Activated CD8-positive, alpha-beta memory T cell treated with anti-CD3 and anti-CD28 coated beads, Interleukin-2, amount 50 U/mL, for 24 hours (primary cell): ENCODE data around the gene FSIP1.

Experiments
- DNase-seq: peaks from one replicate; pipeline ENCODE4 v3.0.0-alpha.2; 2020; ENCODE audit errors: extremely low read depth

FSIP1 gene

GRCh38 chr15:39582286-39582976 is 200.2 kb downstream of the FSIP1 start:
- DNase-seq, result no peak

DNA sequence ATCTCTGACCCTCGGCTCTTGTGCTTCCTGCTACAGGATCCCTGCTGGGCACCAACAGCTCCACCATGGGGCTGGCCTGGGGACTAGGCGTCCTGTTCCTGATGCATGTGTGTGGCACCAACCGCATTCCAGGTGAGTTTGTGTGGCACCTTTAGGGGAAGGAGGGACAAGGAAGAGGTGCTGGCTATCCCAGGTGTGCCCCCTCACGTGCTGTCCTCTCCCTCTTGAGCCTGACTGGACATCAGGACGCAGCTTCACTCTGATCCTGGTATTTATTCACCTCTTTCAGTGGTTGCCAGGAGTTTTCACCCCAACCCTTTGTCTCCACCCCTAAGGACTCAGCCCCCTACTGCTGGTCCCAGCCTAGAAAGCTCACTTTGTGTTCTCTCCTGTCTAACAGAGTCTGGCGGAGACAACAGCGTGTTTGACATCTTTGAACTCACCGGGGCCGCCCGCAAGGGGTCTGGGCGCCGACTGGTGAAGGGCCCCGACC is 200.8 kb downstream of the FSIP1 start:
- DNase-seq, result no peak

GRCh38 chr15:39581242-39581792 is 201.3 kb downstream of the FSIP1 start:
- no peak for DNase-seq

DNA sequence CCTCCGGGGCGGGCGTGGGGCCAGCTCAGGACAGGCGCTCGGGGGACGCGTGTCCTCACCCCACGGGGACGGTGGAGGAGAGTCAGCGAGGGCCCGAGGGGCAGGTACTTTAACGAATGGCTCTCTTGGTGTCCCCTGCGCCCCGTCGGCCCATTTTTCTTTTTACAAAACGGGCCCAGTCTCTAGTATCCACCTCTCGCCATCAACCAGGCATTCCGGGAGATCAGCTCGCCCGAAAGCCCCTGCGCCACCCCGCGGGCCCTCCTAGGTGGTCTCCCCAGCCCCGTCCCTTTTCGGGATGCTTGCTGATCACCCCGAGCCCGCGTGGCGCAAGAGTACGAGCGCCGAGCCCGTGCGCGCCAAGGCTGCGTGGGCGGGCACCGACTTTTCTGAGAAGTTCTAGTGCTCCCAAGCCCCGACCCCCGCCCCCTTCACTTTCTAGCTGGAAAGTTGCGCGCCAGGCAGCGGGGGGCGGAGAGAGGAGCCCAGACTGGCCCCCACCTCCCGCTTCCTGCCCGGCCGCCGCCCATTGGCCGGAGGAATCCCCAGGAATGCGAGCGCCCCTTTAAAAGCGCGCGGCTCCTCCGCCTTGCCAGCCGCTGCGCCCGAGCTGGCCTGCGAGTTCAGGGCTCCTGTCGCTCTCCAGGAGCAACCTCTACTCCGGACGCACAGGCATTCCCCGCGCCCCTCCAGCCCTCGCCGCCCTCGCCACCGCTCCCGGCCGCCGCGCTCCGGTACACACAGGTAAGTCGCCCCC is 202.0 kb downstream of the FSIP1 start, which contains the start of gene THBS1:
Gene THBS1 (plus strand): TSS at position 595 of the 757 bp plus-strand sequence. CDS start 779 bp downstream, outside the sequence.
- DNase-seq, result no peak

DNA sequence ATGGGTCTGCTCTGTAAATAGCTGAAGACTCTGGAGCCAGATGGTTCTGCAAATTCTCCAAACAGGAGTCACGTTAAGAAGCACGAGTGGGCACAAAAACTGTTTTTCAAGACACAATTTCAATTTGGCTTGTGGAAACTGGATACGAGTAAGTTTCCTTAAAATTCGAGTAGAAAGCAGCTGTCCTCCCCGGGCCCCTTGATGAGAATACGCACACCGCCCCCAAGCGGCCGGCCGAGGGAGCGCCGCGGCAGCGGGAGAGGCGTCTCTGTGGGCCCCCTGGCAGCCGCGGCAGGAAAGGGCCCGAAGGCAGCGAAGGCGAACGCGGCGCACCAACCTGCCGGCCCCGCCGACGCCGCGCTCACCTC is 202.5 kb downstream of the FSIP1 start:
- peak; percentile 66 for DNase-seq

- DNase-seq, result no peak
Observed at GRCh38 chr15:39579487-39580116, 203.0 kb downstream of the FSIP1 start.

GRCh38 chr15:39578851-39579486 is 203.7 kb downstream of the FSIP1 start:
- DNase-seq, result no peak

- no peak for DNase-seq
Observed at GRCh38 chr15:39575180-39575579, 207.5 kb downstream of the FSIP1 start.

DNA sequence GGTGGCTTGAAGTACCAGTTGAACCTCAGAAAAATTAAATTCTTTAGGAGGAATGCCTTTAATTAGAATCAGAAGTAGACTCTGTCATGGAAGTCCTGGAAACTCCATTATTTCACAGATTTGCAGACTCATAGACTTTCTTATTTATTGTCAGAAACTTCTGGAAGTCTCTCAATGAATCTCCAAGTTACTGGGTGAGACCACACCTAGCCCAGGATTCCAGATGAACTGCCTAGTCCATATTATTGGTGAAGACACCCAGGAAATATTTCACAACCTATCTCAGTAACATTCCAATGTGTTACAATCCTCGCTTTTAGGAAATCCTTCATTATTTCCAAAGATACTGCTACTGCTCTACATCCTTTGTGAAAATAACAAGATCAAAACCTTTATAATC is 208.2 kb downstream of the FSIP1 start:
- no peak for DNase-seq

GRCh38 chr15:39573844-39574243 is 208.8 kb downstream of the FSIP1 start:
- no peak for DNase-seq

- no peak for DNase-seq
Observed at GRCh38 chr15:39573287-39573686, 209.4 kb downstream of the FSIP1 start.

- DNase-seq, result no peak
Observed at GRCh38 chr15:39565851-39566250, 216.8 kb downstream of the FSIP1 start.

- no peak for DNase-seq
Observed at GRCh38 chr15:39564972-39565665, 217.5 kb downstream of the FSIP1 start.

GRCh38 chr15:39558421-39558820 is 224.2 kb downstream of the FSIP1 start:
- no peak for DNase-seq

GRCh38 chr15:39556461-39556860 is 226.2 kb downstream of the FSIP1 start:
- no peak for DNase-seq

GRCh38 chr15:39555885-39556284 is 226.8 kb downstream of the FSIP1 start:
- DNase-seq, result no peak

DNA sequence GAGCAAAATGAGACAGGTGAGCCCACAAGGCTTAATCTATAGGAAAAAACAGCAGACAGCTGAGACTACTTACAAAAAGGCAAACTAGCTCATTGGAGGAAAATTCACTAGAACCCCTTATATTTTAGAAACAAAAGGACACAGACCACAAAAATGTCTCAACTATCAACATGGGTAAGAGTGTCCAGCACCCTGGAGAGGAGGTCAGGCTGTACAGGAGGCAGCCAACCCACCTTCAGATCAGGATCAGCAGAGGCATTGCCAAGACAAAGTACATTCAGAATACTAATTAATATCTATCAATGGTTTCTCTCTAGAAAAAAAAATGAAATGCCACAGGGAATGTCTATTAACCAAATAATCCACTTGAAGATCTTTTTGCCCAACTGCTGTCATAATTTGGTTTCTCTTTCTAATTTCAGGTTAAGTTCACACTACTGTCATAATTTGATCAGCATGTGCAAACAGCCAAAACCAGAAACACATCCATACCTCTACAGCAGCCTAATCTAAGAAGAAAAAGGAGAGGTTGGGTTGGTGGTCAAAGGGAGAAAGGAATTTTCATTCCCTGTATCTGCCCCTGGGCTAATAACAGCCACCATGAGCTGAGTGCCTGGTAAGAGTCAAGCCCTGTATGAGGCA is 227.8 kb downstream of the FSIP1 start:
- DNase-seq, result no peak

DNA sequence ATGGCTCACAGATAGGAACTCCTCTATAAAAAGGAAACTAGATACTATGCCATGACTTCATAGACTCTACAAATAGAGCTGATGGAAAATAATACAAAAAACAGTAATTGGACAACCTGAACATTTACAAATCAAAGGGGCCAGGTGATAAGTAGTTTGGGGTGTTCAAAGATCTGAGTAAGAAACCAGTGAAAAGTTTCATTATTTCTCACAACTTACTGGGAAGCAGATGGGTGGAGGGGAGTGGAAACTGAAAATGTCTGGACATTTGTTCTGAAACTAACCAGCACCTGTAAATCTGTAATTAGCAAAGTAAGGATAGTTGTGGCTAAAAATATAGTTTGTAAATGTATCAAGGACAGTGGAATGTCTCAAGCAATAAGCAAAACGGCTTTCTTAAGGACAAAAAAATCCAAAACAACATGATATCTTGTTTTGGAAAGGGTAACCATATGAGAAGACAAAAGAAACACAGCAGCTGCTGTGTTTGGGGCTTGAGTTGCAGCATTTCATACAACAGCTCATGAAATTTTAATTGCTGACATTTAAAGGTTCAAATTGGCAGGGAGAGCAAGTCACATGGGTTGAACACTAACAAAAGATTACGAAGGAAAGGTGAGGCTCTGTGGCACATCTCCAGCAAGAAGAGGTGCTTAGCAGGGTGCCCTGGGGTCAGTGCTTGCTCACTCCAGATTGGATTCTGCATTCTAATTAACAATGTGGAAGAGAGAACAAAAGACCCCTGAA is 228.5 kb downstream of the FSIP1 start:
- no peak for DNase-seq

- no peak for DNase-seq
Observed at GRCh38 chr15:39552556-39552955, 230.1 kb downstream of the FSIP1 start.

DNA sequence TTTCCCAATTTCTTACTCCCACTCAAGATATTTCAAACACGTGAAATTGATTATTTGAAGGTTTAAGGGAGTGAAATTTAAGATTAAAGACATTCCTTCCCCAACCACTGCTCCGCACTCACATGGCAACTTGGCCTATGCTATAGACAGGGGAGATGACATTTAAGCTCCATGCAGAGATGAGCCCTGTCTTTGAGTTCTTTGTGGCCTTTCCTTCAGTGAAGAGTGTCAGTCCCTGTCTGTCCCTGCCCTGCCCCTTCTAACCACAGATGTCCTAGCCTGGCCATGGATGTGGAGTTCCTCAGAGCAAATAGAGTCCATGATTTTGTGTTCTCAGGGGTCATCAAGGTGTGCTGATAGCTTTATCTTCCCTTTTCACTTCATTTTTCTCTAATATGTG is 231.2 kb downstream of the FSIP1 start:
- no peak for DNase-seq
